PC-9 (cell line): Measurements from ENCODE around the gene ZBTB21.

Experiments used
- CTCF ChIP-seq: fragments of 200-600 bp; sonication (generic); conservative IDR thresholded peaks from 2 replicates; pipeline ENCODE4 v1.6.1; 2017; ENCODE audit warnings: mixed run types, antibody characterized with exemption, mild to moderate bottlenecking, moderate library complexity
- EZH2 ChIP-seq: fragments of 200-600 bp; sonication (generic); IDR thresholded peaks from 2 replicates; pipeline ENCODE4 v1.8.0; 2017; ENCODE audit warnings: antibody characterized with exemption, low read depth

GRCh38 chr21:42027822-42028765 is 17.9 kb upstream of the ZBTB21 start:
- TF ChIP-seq CTCF: no peak
- TF ChIP-seq EZH2: no peak
